ENCODE results near the gene CCDC178. TPM values are rescaled to one million over a fixed set of nuclear protein-coding genes. Genes with fewer than 3 reads are reported as not detected.

CCDC178 gene
- total RNA-seq, 1 donor from 2014 or later: 2.8 TPM

DNA sequence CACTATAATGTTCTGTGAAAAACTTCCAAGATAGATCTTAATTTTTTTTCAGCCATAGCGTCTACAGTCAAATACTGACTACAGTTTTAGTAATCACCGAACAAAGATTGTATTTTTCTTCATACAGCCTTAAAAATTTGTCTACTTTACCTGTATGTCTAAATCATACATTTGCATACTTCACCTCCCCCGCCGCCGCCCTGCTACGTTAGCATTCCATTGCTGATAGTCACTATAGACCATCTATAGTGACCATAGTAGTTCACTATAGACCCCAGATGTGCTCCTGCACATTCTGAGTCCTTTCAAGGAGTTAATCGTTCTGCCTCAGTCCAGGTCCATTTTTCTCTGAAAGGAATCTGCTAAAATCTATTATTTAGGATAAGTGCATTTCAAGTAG is 325.0 kb downstream of the CCDC178 start:
- Mint-ChIP-seq H3K4me1 (ENCODE audit: unreplicated experiment) (peaks cover 22% of the 10 kb centered on the region), H3K27me3 (no peaks in the 10 kb centered on the region), H3K36me3 (peaks cover 4% of the 10 kb centered on the region), H3K27ac (no peak overlapping the region), H3K9me3 (no peaks in the 10 kb centered on the region), H3K4me3 (no peak overlapping the region)
- TF ChIP-seq, protein P1, sequence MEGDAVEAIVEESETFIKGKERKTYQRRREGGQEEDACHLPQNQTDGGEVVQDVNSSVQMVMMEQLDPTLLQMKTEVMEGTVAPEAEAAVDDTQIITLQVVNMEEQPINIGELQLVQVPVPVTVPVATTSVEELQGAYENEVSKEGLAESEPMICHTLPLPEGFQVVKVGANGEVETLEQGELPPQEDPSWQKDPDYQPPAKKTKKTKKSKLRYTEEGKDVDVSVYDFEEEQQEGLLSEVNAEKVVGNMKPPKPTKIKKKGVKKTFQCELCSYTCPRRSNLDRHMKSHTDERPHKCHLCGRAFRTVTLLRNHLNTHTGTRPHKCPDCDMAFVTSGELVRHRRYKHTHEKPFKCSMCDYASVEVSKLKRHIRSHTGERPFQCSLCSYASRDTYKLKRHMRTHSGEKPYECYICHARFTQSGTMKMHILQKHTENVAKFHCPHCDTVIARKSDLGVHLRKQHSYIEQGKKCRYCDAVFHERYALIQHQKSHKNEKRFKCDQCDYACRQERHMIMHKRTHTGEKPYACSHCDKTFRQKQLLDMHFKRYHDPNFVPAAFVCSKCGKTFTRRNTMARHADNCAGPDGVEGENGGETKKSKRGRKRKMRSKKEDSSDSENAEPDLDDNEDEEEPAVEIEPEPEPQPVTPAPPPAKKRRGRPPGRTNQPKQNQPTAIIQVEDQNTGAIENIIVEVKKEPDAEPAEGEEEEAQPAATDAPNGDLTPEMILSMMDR (conservative IDR thresholded peaks at IDR 0.05): no peak
- DNase-seq (ENCODE audit: extremely low spot score, unreplicated experiment): no peak

DNA sequence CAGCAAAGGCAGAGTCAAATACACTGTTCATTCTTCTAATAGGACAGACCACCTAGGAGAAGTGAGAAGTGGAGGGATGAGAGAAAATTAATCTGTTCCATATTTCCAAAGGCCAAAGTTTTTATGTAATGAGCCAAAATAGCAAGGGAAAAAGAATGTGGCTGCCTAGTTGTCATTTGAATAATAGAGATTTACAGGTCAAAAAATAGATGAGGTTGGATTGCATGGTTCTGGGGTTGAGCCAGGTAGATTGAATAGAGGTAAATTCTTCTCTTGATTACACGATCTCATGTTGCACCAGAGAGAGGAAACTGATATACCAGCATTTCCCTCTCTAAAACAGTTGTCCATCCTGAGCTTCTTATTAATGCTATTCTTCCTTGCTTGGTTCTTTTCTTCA is 325.8 kb downstream of the CCDC178 start:
- H3K4me3 Mint-ChIP-seq: no peak overlapping the region
- no peak overlapping the region for H3K27ac Mint-ChIP-seq
- no peak for DNase-seq (ENCODE audit: extremely low spot score, unreplicated experiment)
- TF ChIP-seq, protein P1 (conservative IDR thresholded peaks at IDR 0.05): no peak
- H3K4me1 Mint-ChIP-seq (ENCODE audit: unreplicated experiment): peaks cover 22% of the 10 kb centered on the region
- H3K9me3 Mint-ChIP-seq: no peaks in the 10 kb centered on the region
- H3K36me3 Mint-ChIP-seq: peaks cover 4% of the 10 kb centered on the region
- H3K27me3 Mint-ChIP-seq: no peaks in the 10 kb centered on the region

DNA sequence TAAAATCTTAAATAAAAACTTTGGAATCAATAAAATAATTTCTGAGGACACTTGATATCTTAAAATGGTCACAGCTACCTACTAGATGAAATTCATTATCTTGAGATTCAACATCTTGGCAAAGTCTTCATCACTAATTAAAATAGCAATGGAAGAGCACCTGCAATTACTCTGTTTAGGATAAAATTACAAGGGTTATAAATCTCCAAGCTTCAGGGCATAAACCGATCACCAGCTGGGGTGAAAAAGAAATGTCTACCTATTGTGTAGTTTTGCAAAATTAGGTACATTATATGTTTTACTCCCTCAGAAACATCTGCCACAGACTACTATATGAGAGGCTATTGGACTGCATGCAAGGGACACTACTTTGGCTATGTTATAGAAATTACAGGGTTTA is 327.1 kb downstream of the CCDC178 start:
- no peak for DNase-seq (ENCODE audit: extremely low spot score, unreplicated experiment)
- no peaks in the 10 kb centered on the region for H3K9me3 Mint-ChIP-seq
- TF ChIP-seq, protein P1 (conservative IDR thresholded peaks at IDR 0.05): no peak
- H3K4me1 Mint-ChIP-seq (ENCODE audit: unreplicated experiment): peaks cover 22% of the 10 kb centered on the region
- H3K27ac Mint-ChIP-seq: no peak overlapping the region
- H3K36me3 Mint-ChIP-seq: peaks cover 4% of the 10 kb centered on the region
- no peaks in the 10 kb centered on the region for H3K27me3 Mint-ChIP-seq
- no peak overlapping the region for H3K4me3 Mint-ChIP-seq

DNA sequence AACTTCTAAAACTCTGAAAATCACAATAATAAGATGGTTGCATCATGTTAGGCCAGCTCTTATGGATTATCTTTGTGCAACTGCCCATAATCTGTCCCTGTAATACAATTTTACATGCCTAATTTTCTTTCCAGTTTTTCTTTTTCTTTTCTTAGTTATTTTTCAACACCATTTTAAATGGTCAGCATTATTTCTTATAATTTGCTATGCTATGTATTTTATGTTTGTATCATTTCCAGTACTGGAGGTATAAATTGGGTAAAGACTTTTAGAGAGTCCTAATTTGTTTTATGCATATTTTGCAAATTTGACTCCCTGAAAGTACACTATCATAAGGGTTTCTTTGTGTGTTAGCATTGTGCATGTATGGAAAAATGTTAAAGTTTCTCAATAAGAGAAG is 333.0 kb downstream of the CCDC178 start:
- H3K27ac Mint-ChIP-seq: no peak overlapping the region

DNA sequence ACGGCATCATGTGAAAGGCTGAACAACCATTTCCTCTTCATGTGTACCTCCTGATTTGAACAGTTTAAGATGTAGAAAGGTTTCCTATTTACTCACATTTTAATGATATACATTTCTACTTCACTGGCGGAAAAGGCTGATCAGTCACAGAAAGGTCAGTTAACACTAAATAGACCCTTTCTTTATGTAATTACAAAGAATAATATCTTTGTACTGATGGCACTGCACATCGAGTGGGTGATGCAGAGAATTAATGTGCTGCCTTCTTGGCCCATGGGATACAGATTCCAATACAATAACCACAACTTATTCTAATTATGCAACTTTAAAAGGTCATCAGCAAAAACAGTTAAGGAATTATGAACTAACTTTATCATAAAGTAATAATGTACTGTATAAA is 339.2 kb downstream of the CCDC178 start:
- H3K27ac Mint-ChIP-seq: no peak overlapping the region
- no peaks in the 10 kb centered on the region for H3K36me3 Mint-ChIP-seq
- H3K27me3 Mint-ChIP-seq: no peaks in the 10 kb centered on the region
- no peak overlapping the region for H3K4me3 Mint-ChIP-seq
- H3K9me3 Mint-ChIP-seq: peaks cover under 1% of the 10 kb centered on the region
- TF ChIP-seq, protein P1 (conservative IDR thresholded peaks at IDR 0.05): no peak
- H3K4me1 Mint-ChIP-seq (ENCODE audit: unreplicated experiment): no peaks in the 10 kb centered on the region
- no peak for DNase-seq (ENCODE audit: extremely low spot score, unreplicated experiment)

More for the DNA sequence above, 333.0 kb downstream of the CCDC178 start:
- no peak for DNase-seq (ENCODE audit: extremely low spot score, unreplicated experiment)
- peaks cover 5% of the 10 kb centered on the region for H3K9me3 Mint-ChIP-seq
- H3K4me3 Mint-ChIP-seq: no peak overlapping the region
- no peaks in the 10 kb centered on the region for H3K36me3 Mint-ChIP-seq
- H3K4me1 Mint-ChIP-seq (ENCODE audit: unreplicated experiment): no peaks in the 10 kb centered on the region
- no peaks in the 10 kb centered on the region for H3K27me3 Mint-ChIP-seq
- TF ChIP-seq, protein P1 (conservative IDR thresholded peaks at IDR 0.05): no peak

DNA sequence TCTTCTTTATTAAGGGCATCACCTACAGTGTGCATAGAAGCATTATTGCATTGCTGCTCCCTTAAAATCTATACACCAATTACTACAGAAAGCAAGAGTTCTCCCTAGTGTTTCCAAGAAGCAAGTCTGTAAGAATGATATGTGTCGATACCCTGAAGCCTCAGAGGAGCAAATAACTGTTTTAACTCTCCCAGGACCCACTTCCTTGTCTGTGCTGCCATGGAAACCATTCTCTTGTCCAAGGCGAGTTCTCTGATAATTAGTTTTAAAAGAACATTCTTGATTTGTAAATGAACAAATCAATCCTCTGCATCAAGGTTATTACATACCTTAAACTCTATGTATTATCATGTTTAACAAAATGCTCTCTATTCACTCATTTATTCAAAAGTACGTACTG is 340.9 kb downstream of the CCDC178 start:
- H3K4me1 Mint-ChIP-seq (ENCODE audit: unreplicated experiment): no peaks in the 10 kb centered on the region
- no peak for DNase-seq (ENCODE audit: extremely low spot score, unreplicated experiment)
- no peak overlapping the region for H3K4me3 Mint-ChIP-seq
- TF ChIP-seq, protein P1 (conservative IDR thresholded peaks at IDR 0.05): no peak
- no peaks in the 10 kb centered on the region for H3K9me3 Mint-ChIP-seq
- H3K27ac Mint-ChIP-seq: no peak overlapping the region
- H3K36me3 Mint-ChIP-seq: no peaks in the 10 kb centered on the region
- H3K27me3 Mint-ChIP-seq: no peaks in the 10 kb centered on the region
